Measurements from ENCODE around the gene VSTM2B.

The VSTM2B gene

DNA sequence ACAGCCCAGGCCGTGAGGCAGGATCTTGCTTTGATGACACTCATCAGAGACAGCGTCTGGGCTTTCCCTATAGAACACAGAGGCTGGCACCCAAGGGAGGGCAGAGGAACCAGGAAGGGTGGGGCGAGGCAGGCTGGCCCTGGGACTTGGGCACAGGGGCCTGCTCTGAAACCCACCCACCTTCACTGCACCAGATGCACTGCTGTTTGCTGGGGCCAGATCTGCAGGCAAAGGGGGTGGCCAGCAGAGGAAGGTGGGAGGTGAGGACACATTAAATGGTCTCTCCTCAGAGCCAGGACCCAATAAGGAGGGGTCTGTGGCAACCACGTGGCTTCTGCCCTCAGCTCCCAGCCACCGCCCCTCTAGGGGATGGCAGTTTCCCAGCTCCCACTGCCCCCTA, 6.6 kb upstream of the VSTM2B start:
- H3K9ac ChIP-seq (ENCODE audit: low read length): no peak overlapping the region
- no peaks in the 10 kb centered on the region for H3K36me3 ChIP-seq (replicated peaks; ENCODE audit: low read depth, low read length)
- peaks cover 3% of the 10 kb centered on the region; the same call in 1 of the 2 replicates for H3K27me3 ChIP-seq (ENCODE audit: low read depth, low read length)
- H4K20me1 ChIP-seq (ENCODE audit: insufficient read depth, low read length): no peaks in the 10 kb centered on the region
- H3K4me1 ChIP-seq (ENCODE audit: low read length): no peaks in the 10 kb centered on the region
- H3K4me2 ChIP-seq (ENCODE audit: low read length): no peak overlapping the region
- H3K9me3 ChIP-seq (ENCODE audit: insufficient read depth, low read length): no peaks in the 10 kb centered on the region
- H3K4me3 ChIP-seq (ENCODE audit: low read length): no peak overlapping the region
- no peaks in the 10 kb centered on the region for H3K79me2 ChIP-seq (ENCODE audit: low read length)
- TF ChIP-seq, protein P1, sequence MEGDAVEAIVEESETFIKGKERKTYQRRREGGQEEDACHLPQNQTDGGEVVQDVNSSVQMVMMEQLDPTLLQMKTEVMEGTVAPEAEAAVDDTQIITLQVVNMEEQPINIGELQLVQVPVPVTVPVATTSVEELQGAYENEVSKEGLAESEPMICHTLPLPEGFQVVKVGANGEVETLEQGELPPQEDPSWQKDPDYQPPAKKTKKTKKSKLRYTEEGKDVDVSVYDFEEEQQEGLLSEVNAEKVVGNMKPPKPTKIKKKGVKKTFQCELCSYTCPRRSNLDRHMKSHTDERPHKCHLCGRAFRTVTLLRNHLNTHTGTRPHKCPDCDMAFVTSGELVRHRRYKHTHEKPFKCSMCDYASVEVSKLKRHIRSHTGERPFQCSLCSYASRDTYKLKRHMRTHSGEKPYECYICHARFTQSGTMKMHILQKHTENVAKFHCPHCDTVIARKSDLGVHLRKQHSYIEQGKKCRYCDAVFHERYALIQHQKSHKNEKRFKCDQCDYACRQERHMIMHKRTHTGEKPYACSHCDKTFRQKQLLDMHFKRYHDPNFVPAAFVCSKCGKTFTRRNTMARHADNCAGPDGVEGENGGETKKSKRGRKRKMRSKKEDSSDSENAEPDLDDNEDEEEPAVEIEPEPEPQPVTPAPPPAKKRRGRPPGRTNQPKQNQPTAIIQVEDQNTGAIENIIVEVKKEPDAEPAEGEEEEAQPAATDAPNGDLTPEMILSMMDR (IDR thresholded peaks at IDR 0.05; ENCODE audit: low read depth, low read length): no peak
- TF ChIP-seq EZH2phosphoT487 (IDR thresholded peaks at IDR 0.05; ENCODE audit: low read depth): no peak
- no peak overlapping the region for H3K27ac ChIP-seq (ENCODE audit: low read length)
- no peak overlapping the region for H2AFZ ChIP-seq (ENCODE audit: low read depth, low read length)

DNA sequence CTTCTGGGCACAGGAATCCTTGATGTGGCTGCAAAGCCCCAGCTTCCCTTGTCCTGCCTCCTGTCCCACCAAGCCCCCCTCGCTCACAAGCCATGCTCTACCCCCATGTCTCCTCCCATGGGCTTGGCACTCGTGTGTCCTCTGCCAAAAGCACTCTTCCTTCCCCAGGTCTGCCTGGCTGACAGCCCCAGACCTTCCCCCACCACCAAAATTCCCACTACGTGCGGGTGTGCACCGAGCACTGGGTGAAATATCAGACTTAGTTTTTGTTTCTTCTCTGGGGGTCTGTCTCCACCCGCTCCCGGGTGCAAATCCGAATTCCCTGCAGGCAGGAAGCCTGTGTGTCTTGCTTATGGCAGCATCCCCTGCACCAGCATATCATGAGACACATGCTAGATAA, 5.9 kb upstream of the VSTM2B start:
- Histone ChIP-seq H3K36me3 (replicated peaks; ENCODE audit: low read depth, low read length) (no peaks in the 10 kb centered on the region), H3K4me3 (ENCODE audit: low read length) (no peak overlapping the region), H3K9me3 (ENCODE audit: insufficient read depth, low read length) (no peaks in the 10 kb centered on the region), H3K27ac (ENCODE audit: low read length) (no peak overlapping the region), H3K27me3 (ENCODE audit: low read depth, low read length) (peaks cover 3% of the 10 kb centered on the region; the same call in 1 of the 2 replicates), H3K4me1 (ENCODE audit: low read length) (no peaks in the 10 kb centered on the region), H3K79me2 (ENCODE audit: low read length) (no peaks in the 10 kb centered on the region), H4K20me1 (ENCODE audit: insufficient read depth, low read length) (no peaks in the 10 kb centered on the region), H3K4me2 (ENCODE audit: low read length) (no peak overlapping the region), H2AFZ (ENCODE audit: low read depth, low read length) (no peak overlapping the region), H3K9ac (ENCODE audit: low read length) (no peak overlapping the region)
- no peak for TF ChIP-seq EZH2phosphoT487 (IDR thresholded peaks at IDR 0.05; ENCODE audit: low read depth)
- TF ChIP-seq, protein P1 (IDR thresholded peaks at IDR 0.05; ENCODE audit: low read depth, low read length): no peak

DNA sequence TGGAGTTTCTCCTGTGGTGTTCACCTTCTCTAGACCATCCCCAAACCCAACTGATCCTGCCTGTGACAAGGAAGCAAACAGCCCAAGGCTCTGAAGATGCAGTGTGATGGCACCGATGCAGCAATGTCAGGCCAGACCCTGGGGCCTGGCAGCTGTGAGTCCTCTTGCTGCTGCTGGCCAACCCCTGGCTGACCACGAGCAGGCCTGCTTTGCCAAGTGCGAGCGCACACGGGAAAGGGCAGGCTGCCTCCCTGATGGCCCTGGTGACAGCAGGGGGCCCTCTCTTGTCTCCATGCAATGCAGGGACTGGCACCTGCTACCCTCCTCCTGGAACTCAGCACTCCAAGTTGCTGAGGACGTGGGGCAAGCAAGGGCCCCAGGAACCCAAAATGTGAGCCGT, 5.4 kb upstream of the VSTM2B start:
- TF ChIP-seq, protein P1 (IDR thresholded peaks at IDR 0.05; ENCODE audit: low read depth, low read length): no peak
- TF ChIP-seq EZH2phosphoT487 (IDR thresholded peaks at IDR 0.05; ENCODE audit: low read depth): no peak
- Histone ChIP-seq H4K20me1 (ENCODE audit: insufficient read depth, low read length) (no peaks in the 10 kb centered on the region), H3K79me2 (ENCODE audit: low read length) (no peaks in the 10 kb centered on the region)

DNA sequence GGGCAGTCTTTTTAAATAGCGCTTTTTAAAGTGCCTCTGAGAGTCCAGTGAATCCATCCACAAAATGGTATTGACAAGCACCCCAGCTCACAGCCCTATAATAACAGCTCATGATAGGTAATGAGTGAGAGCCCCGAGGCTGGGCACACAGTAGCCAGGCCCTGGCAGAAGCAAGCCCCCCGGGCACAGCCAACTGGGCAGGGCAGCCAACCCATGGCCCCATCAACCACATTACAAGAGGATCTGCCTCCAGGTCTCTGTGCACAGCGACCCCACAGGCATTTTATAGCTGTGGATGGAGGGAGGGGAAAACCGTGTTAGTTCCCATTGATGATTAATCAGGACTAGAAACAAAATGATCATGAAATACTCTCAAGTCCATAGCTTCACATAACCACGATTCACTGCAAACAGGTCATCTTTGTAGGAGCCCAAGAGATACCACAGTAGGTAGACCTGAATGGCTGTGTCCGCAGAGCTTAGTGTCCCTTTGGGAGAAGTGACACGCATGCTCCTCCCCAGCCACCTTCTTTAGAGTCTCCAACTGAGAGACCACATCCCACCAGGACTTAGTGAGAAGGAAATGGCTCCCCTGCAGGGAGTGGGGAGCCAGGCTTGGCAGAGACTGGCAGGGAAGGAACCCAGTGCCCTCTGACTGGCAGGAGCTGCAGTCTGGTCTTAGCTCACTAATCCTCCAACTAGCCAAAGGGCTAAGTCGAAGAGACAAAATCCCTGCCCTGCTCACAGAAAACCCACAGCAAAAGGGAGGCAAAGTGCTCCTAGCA, 4.3 kb upstream of the VSTM2B start:
- H3K4me1 ChIP-seq (ENCODE audit: low read length): no peaks in the 10 kb centered on the region
- H3K27me3 ChIP-seq (ENCODE audit: low read depth, low read length): peaks cover 3% of the 10 kb centered on the region; the same call in 1 of the 2 replicates
- no peak overlapping the region for H3K4me2 ChIP-seq (ENCODE audit: low read length)
- TF ChIP-seq, protein P1 (IDR thresholded peaks at IDR 0.05; ENCODE audit: low read depth, low read length): no peak
- TF ChIP-seq EZH2phosphoT487 (IDR thresholded peaks at IDR 0.05; ENCODE audit: low read depth): no peak
- H3K27ac ChIP-seq (ENCODE audit: low read length): no peak overlapping the region
- no peaks in the 10 kb centered on the region for H3K9me3 ChIP-seq (ENCODE audit: insufficient read depth, low read length)
- H3K79me2 ChIP-seq (ENCODE audit: low read length): no peaks in the 10 kb centered on the region
- no peak overlapping the region for H2AFZ ChIP-seq (ENCODE audit: low read depth, low read length)
- H3K9ac ChIP-seq (ENCODE audit: low read length): no peak overlapping the region
- no peaks in the 10 kb centered on the region for H3K36me3 ChIP-seq (replicated peaks; ENCODE audit: low read depth, low read length)
- no peaks in the 10 kb centered on the region for H4K20me1 ChIP-seq (ENCODE audit: insufficient read depth, low read length)
- no peak overlapping the region for H3K4me3 ChIP-seq (ENCODE audit: low read length)

More for the DNA sequence above, 5.4 kb upstream of the VSTM2B start:
- no peaks in the 10 kb centered on the region for H3K36me3 ChIP-seq (replicated peaks; ENCODE audit: low read depth, low read length)
- no peak overlapping the region for H3K27ac ChIP-seq (ENCODE audit: low read length)
- no peaks in the 10 kb centered on the region for H3K4me1 ChIP-seq (ENCODE audit: low read length)
- no peak overlapping the region for H3K4me2 ChIP-seq (ENCODE audit: low read length)
- no peak overlapping the region for H3K9ac ChIP-seq (ENCODE audit: low read length)
- H3K4me3 ChIP-seq (ENCODE audit: low read length): no peak overlapping the region
- no peak overlapping the region for H2AFZ ChIP-seq (ENCODE audit: low read depth, low read length)
- H3K27me3 ChIP-seq (ENCODE audit: low read depth, low read length): peaks cover 3% of the 10 kb centered on the region; the same call in 1 of the 2 replicates
- no peaks in the 10 kb centered on the region for H3K9me3 ChIP-seq (ENCODE audit: insufficient read depth, low read length)
